ENCODE results near the gene PRTFDC1.
"Not testable (repeated sequence)": the region's sequence is repeated elsewhere in the genome, so short reads cannot be mapped to it uniquely, and the experiment has no call there.

Gene PRTFDC1, protein sequence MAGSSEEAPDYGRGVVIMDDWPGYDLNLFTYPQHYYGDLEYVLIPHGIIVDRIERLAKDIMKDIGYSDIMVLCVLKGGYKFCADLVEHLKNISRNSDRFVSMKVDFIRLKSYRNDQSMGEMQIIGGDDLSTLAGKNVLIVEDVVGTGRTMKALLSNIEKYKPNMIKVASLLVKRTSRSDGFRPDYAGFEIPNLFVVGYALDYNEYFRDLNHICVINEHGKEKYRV

DNA sequence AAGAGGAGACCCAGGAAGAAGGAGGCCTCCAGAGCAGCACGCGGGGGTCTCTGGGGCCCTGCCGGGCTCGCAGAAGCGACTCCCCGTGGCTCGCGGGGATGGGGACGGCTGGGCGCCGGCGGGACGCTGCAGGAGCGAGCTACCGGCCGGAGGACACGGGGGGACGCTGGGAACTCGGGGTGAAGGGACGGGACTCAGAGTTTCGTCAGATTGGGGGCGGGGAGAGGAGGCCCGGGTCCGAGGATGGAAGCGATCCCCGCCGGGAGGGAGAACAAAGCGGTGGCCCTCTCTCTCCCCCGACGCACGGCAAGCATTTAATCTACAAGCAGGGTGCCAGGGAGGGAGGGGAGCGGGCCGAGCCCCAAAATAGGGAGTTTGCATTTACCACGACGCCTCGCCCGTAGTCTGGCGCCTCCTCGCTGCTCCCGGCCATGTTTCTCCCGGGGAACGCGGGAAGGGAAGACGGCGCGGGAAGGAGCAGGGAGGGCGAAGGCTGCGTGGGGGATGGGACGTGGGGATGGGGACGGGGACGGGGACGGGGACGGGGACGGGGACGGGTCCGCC, at the start of gene PRTFDC1:
Gene PRTFDC1 (minus strand): TSS at position 464 of the 564 bp plus-strand sequence. CDS start 31 bp downstream, at position 433.
- peak; percentile 10 for DNase-seq

- DNase-seq = no peak
These were observed 45.6 kb upstream of the PRTFDC1 start for GRCh38 chr10:24998044-24998443.

GRCh38 chr10:24995072-24995471, 42.7 kb upstream of the PRTFDC1 start:
- no peak for DNase-seq

- DNase-seq = no peak
These were observed 41.0 kb upstream of the PRTFDC1 start for GRCh38 chr10:24993237-24993958.

- no peak for DNase-seq
These were observed 40.2 kb upstream of the PRTFDC1 start for GRCh38 chr10:24992512-24993133.

- DNase-seq = no peak
These were observed 38.9 kb upstream of the PRTFDC1 start for GRCh38 chr10:24991298-24991697.

DNA sequence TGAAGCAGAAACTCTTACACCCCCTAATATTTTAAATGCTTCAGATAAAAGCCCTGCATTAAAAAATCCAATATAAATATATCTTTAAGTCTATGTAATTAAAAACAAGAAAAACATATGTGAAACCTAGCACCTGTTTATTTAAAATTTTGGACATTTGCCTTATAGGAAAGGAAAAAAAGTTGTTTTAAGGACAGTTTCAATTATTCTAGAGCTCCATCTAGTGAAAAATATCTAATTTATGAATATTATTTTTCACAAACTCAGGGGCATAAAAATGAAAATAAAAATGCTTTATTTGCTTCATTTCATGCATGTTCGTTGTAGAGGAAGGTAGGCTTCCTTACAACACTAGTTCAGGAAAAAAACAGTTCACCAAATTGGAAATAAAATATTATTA, 37.5 kb upstream of the PRTFDC1 start:
- DNase-seq = no peak

DNA sequence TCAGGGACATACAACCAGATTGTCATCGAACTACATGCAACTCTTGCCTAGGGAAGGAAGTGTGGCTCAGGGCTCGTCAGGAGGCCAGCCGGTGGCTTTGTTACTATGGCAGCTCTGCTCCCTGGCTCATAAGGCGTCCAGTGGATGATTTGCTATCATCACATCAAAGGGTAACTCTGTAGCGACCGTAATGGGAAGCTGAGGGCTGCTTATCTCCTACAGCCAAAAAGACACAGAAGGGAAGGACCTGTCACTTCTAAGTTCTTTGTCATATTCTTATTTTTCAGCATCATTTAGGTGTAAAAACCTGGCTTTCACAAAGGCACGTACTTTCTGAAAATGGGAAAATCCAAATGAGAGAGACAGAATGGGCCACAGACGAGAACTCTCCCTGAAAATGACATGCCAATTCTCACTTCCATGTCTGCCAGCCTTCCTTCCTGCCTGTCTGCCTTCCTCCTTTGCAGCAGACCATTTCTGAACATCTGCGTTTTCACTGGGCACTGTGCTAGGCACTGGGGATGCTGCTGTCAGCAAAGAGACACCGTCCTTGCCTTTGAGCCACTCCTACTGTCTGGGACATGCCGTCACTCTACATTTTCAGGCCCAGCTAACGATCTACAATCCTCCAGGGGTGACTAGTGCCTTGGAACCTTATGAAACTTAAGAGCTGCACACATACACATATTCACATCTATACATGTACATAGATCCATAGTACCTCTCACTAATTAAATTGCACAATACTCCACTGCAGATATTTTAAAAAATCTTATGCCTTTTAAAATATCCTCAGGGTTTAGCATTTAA, 36.6 kb upstream of the PRTFDC1 start:
- no peak for DNase-seq

DNA sequence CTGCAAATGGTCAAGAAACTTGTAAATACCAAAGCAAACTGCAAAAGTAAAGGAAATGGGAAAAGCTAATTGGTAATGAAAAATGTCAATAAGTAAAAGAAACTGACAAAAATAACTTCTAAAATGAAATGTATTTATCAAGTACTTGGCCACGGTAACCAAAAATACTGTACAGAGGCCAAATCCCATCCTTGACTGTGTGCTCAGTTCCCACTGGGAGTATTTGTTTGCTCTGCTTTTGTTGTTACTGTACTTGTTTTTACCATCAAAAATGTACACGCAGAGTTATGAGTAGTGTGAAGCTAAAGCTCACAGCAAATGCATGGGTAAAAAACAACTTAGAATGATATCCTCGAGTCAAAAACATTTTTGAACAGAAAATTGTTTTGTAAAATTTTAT, 32.5 kb upstream of the PRTFDC1 start:
- no peak for DNase-seq

DNA sequence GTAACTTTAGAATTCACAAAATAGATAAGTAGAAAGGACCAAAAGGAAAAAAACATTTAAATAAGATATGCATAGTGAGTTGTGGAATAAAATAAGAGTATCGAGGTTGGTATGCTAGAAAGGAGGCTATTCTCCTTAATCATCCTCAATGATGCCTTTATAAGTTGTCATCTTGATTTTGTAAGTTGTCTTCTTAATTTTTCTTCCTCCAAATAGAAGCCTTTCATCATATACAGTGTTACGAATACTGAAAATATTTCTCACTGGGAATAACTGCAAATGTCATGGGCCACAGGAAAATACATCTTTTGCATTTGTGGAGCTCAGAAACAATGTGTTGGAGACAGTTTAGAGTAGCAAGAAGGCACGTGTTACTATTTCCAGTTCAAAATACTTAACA, 31.5 kb upstream of the PRTFDC1 start:
- no peak for DNase-seq

- no peak for DNase-seq
These were observed 30.7 kb upstream of the PRTFDC1 start for GRCh38 chr10:24983130-24983529.

GRCh38 chr10:24982319-24983112, 30.1 kb upstream of the PRTFDC1 start:
- DNase-seq = no peak

DNA sequence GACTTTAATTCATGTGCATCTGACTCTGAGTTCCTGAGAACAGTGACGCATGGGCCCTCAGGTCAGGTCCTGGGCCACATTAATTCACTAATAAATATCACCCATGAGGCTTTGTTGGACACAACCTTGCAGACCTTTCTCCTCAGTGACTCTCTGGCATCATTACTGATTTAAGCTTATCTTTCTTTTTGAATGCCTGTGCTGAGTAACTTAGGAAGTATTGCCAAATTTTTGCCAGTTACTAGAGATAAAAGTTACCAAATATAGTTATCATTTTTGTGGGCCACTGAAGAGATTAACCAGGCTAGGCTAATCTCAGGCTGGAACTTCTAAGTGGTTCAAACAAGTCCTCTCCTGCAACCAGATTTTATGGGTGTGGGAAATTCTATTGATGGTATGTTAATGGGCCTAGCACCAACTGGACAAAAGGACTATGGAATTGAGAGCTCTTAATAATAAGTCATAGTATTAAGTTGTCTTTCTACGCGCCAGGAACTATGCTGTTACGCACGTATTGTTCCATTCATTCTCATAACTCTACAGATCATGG, 28.8 kb upstream of the PRTFDC1 start:
- DNase-seq = no peak

- DNase-seq = no peak
These were observed 27.3 kb upstream of the PRTFDC1 start for GRCh38 chr10:24979685-24980084.

DNA sequence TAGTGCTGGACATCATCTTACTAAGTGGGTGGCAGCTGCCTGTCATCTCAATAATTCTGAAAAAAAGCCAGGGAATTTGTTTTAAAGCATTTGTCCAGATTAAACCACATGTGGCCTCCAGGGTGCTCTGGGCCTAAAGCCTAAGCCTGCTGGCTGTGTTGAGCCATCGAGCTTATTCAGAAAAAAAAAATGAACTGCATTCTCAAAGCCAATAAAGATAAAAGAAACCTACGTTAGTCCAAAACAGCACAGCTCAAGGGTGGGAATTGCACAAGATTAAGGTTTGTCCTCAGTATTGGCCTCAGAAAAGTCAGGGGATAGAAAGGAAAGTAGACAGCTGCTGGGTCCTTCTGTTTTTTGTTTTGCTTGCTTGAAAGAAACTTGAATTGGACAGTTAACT, 22.6 kb upstream of the PRTFDC1 start:
- DNase-seq = no peak

- no peak for DNase-seq
These were observed 20.8 kb upstream of the PRTFDC1 start for GRCh38 chr10:24973163-24973562.

- no peak for DNase-seq
These were observed 19.0 kb upstream of the PRTFDC1 start for GRCh38 chr10:24971374-24971773.

GRCh38 chr10:24969841-24970281, 17.5 kb upstream of the PRTFDC1 start:
- no peak for DNase-seq

- DNase-seq = not testable (repeated sequence)
These were observed 16.5 kb upstream of the PRTFDC1 start for GRCh38 chr10:24968951-24969350.

GRCh38 chr10:24968349-24968748, 15.9 kb upstream of the PRTFDC1 start:
- DNase-seq = no peak

DNA sequence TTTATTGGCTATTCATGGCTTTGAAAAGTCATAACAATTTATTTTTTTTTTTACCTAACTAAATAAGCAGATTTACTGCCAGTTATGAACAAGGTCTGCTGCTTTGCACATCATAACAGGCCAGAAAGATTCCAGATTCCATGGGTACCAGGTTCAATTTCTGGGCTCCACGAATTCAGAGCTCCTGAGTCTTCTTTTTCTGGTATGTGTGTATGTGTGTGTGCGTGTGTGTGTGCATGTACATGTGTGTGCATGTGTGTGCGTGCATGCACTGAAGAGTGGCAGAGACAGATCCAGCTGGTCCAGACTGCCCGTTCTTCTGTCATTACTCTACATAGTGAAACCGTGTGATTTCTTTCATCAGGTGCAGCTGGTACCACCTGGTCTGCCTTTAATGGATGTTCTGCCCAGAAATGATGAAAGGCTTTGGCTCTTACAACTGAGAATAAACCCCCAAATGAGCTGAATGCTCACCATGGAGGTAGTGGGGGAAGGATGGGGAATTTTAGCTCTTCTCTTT, 14.6 kb upstream of the PRTFDC1 start:
- DNase-seq = no peak

DNA sequence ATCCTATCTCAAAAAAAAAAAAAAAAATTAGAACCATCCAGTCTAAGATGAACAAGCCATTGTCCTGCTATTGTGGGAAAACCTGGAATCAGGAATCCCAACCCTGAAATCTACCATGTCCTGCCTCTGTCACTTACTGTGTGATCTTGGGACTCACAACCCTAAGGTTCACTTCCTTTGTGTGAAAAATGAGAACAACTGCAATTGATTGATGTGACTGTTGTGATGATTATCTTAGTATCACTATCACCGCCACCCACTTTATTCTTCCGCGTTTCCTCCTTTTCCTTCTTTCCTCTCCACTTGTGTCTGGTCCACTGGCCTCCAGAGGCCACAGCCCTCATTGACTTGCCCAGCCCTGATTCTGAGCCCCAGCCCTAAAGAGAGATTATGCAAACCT, 12.6 kb upstream of the PRTFDC1 start:
- no peak for DNase-seq
